ENCODE measurements around the gene POLR2L.

DNA sequence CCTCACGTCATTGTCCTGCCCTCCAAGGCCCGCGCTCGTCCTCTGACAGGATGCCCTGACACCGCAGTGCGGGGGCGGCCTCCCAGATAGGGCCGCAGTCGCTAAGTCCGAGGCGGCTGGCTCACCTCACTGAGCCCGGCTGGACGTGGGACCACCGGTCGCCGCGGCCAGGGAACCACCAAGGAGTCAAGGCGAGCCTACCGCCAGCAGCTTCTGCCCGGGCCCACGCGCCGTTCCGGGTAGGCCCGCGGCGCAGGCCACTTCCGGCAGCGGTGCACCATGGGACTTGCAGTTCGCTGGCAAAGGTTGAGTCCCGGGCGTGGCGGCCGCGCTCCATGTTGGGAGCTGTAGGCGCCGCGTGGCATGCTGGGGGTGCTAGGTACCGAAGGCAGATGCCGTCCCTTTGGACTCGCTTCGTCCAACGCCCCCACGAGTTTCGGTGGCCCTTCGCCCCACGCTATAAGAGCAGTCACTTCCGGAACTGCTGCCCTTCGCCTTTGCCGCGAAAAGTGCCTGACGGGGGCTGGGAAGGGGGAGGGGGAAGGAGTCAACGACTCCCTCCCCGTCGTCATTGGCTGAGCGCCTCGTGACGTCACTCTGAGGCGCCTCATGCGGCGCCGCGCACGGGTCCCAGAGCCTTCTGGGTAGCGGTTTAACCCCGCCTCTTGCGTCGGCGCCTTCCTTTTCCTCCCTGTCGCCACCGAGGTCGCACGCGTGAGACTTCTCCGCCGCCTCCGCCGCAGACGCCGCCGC is 32.9 kb downstream of the POLR2L start, which contains the start of gene RPLP2:
- TF ChIP-seq, protein P1, sequence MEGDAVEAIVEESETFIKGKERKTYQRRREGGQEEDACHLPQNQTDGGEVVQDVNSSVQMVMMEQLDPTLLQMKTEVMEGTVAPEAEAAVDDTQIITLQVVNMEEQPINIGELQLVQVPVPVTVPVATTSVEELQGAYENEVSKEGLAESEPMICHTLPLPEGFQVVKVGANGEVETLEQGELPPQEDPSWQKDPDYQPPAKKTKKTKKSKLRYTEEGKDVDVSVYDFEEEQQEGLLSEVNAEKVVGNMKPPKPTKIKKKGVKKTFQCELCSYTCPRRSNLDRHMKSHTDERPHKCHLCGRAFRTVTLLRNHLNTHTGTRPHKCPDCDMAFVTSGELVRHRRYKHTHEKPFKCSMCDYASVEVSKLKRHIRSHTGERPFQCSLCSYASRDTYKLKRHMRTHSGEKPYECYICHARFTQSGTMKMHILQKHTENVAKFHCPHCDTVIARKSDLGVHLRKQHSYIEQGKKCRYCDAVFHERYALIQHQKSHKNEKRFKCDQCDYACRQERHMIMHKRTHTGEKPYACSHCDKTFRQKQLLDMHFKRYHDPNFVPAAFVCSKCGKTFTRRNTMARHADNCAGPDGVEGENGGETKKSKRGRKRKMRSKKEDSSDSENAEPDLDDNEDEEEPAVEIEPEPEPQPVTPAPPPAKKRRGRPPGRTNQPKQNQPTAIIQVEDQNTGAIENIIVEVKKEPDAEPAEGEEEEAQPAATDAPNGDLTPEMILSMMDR (IDR thresholded peaks at IDR 0.05) = no peak
- peak; percentile 87 to 88 for TF ChIP-seq POLR2A (IDR thresholded peaks at IDR 0.05)

Measured in adrenal gland (tissue), 5 donors.